WTC11 (cell line): Measurements from ENCODE around the gene DDB1. TPM values are rescaled to one million over a fixed set of nuclear protein-coding genes. Genes with fewer than 3 reads are reported as not detected.

Source experiments
- ATAC-seq: fragments of 200-7000 bp; cut with Tn5 transposase; 2 replicates; pipeline ENCODE4 v1.10.0; 2021; ENCODE audit warnings: mild to moderate bottlenecking, moderate library complexity
- CTCF ChIA-PET: fragments of 300-600 bp; sonication (Branson Sonifier 250); formaldehyde crosslinking; loops from one replicate; lab custom pipeline; 2021; ENCODE audit warnings: antibody characterized with exemption; lab: Charles Lee
- POLR2A ChIA-PET: fragments of 350-600 bp; sonication (Branson Sonifier 250); formaldehyde crosslinking; loops from one replicate; lab custom pipeline; 2021; ENCODE audit warnings: antibody characterized with exemption; lab: Charles Lee
- DNase-seq: peaks from one replicate; pipeline ENCODE4 v3.0.0; 2021; ENCODE audit warnings: low spot score
- H3K27ac Mint-ChIP-seq: 2 replicates; pipeline ENCODE4 v1.8.0; 2021; ENCODE audit warnings: mixed read lengths
- H3K27me3 Mint-ChIP-seq: 2 replicates; pipeline ENCODE4 v1.8.0; 2021; ENCODE audit warnings: low read depth, mild to moderate bottlenecking, moderate library complexity, mixed read lengths
- H3K36me3 Mint-ChIP-seq: 2 replicates; pipeline ENCODE4 v1.8.0; 2021; ENCODE audit warnings: mixed read lengths
- H3K4me1 Mint-ChIP-seq: 2 replicates; pipeline ENCODE4 v1.8.0; 2022; ENCODE audit warnings: mixed read lengths
- H3K4me3 Mint-ChIP-seq: 2 replicates; pipeline ENCODE4 v1.8.0; 2021; ENCODE audit warnings: mild to moderate bottlenecking, moderate library complexity, mixed read lengths
- H3K9me3 Mint-ChIP-seq: 2 replicates; pipeline ENCODE4 v1.8.0; 2021; ENCODE audit warnings: mixed read lengths
- ARID4B ChIP-seq: sonication (generic); formaldehyde crosslinking; IDR thresholded peaks from 2 replicates; pipeline ENCODE4 v1.8.0; 2023; ENCODE audit warnings: missing genetic modification reagents, mild to moderate bottlenecking, borderline replicate concordance
- ATF2 ChIP-seq: sonication (generic); formaldehyde crosslinking; IDR thresholded peaks from 2 replicates; pipeline ENCODE4 v1.8.1; 2022; ENCODE audit warnings: low read depth, missing genetic modification reagents, borderline replicate concordance
- CREM ChIP-seq: sonication (generic); formaldehyde crosslinking; IDR thresholded peaks from 2 replicates; pipeline ENCODE4 v1.8.1; 2022; ENCODE audit warnings: mild to moderate bottlenecking, missing genetic modification reagents, moderate library complexity
- ERG ChIP-seq: fragments of 250-450 bp; sonication (Bioruptor Pico); IDR thresholded peaks from 2 replicates; pipeline ENCODE4 v1.8.0; 2021; ENCODE audit warnings: mild to moderate bottlenecking
- ESRRA ChIP-seq: sonication (generic); formaldehyde crosslinking; IDR thresholded peaks from 2 replicates; pipeline ENCODE4 v1.8.1; 2022; ENCODE audit warnings: mild to moderate bottlenecking, missing genetic modification reagents, borderline replicate concordance
- HMGXB4 ChIP-seq: sonication (generic); formaldehyde crosslinking; IDR thresholded peaks from 2 replicates; pipeline ENCODE4 v1.8.1; 2023; ENCODE audit warnings: mild to moderate bottlenecking, moderate library complexity, missing genetic modification reagents
- MXD4 ChIP-seq: fragments of 250-450 bp; sonication (Bioruptor Pico); IDR thresholded peaks from 2 replicates; pipeline ENCODE4 v1.8.0; 2021; ENCODE audit warnings: mild to moderate bottlenecking, moderate library complexity, borderline replicate concordance
- MYBL2 ChIP-seq: sonication (generic); formaldehyde crosslinking; IDR thresholded peaks from 2 replicates; pipeline ENCODE4 v1.8.1; 2023; ENCODE audit warnings: mild to moderate bottlenecking, moderate library complexity, missing genetic modification reagents
- NFYB ChIP-seq: sonication (generic); formaldehyde crosslinking; conservative IDR thresholded peaks from 2 replicates; pipeline ENCODE4 v1.8.0; 2022; ENCODE audit warnings: low read depth, missing genetic modification reagents
- PREB ChIP-seq: sonication (generic); formaldehyde crosslinking; IDR thresholded peaks from 2 replicates; pipeline ENCODE4 v1.8.1; 2022; ENCODE audit warnings: mild to moderate bottlenecking, missing genetic modification reagents, moderate library complexity, borderline replicate concordance
- TCF7 ChIP-seq: sonication (generic); formaldehyde crosslinking; IDR thresholded peaks from 2 replicates; pipeline ENCODE4 v1.8.0; 2022; ENCODE audit warnings: mild to moderate bottlenecking, low read depth, missing genetic modification reagents, moderate library complexity
- TEAD1 ChIP-seq: sonication (generic); formaldehyde crosslinking; IDR thresholded peaks from 2 replicates; pipeline ENCODE4 v1.8.0; 2022; ENCODE audit warnings: mild to moderate bottlenecking, missing genetic modification reagents
- USF1 ChIP-seq: sonication (generic); formaldehyde crosslinking; IDR thresholded peaks from 2 replicates; pipeline ENCODE4 v1.8.0; 2022; ENCODE audit warnings: mild to moderate bottlenecking, missing genetic modification reagents
- ZNF281 ChIP-seq: sonication (generic); formaldehyde crosslinking; IDR thresholded peaks from 2 replicates; pipeline ENCODE4 v1.8.0; 2023; ENCODE audit warnings: mild to moderate bottlenecking, missing genetic modification reagents
- ZNF425 ChIP-seq: fragments of 250-450 bp; sonication (Bioruptor Pico); conservative IDR thresholded peaks from 2 replicates; pipeline ENCODE4 v1.9.0; 2021; ENCODE audit warnings: mild to moderate bottlenecking
- total RNA-seq: library from RNA; stranded (reverse); gene quantifications from 3 replicates; pipeline ENCODE4 v1.2.3, GENCODE V29; 2021

Gene DDB1
- total RNA-seq, 1 experiment from 2014 or later = 316 TPM

GRCh38 chr11:61264795-61265194, 68.1 kb downstream of the DDB1 start:
- ATAC-seq (no peak), DNase-seq (no peak)
- Mint-ChIP-seq H3K36me3 (peaks cover 6% of the 10 kb centered on the region; the same call in 1 of the 2 replicates), H3K27ac (no peak overlapping the region), H3K4me1 (no peaks in the 10 kb centered on the region), H3K9me3 (no peaks in the 10 kb centered on the region), H3K4me3 (no peak overlapping the region), H3K27me3 (no peaks in the 10 kb centered on the region)
- TF ChIP-seq MXD4 = no peak
- TF ChIP-seq ATF2 (CRISPR knock-in tag) = no peak
- TF ChIP-seq NFYB (CRISPR knock-in tag) = no peak
- TF ChIP-seq MYBL2 (CRISPR knock-in tag) = no peak
- TF ChIP-seq ZNF425 (CRISPR knock-in tag) = no peak
- ChIA-PET CTCF (interaction anchor here (0.8 to 1.2 kb wide), 2 partner anchors 11 to 121 kb away, joined by 3 to 4 read pairs; no protein-coding TSS in a partner anchor), POLR2A (no interaction called here)

- Mint-ChIP-seq H3K27me3 (no peaks in the 10 kb centered on the region), H3K4me3 (no peak overlapping the region), H3K9me3 (no peaks in the 10 kb centered on the region), H3K36me3 (peaks cover 6% of the 10 kb centered on the region; the same call in 1 of the 2 replicates), H3K27ac (no peak overlapping the region), H3K4me1 (no peaks in the 10 kb centered on the region)
- ChIA-PET CTCF (interaction anchor here (0.8 to 1.2 kb wide), 3 partner anchors 11 to 121 kb away, joined by 3 to 4 read pairs (median 3); no protein-coding TSS in a partner anchor), POLR2A (no interaction called here)
- DNase-seq = no peak
- TF ChIP-seq ZNF281 (CRISPR knock-in tag) (no peak), ARID4B (CRISPR knock-in tag) (no peak), TCF7 (CRISPR knock-in tag) (no peak), TEAD1 (no peak), CREM (CRISPR knock-in tag) (no peak), USF1 (CRISPR knock-in tag) (no peak), ERG (CRISPR knock-in tag) (no peak), PREB (CRISPR knock-in tag) (no peak), ESRRA (no peak), HMGXB4 (no peak)
- TF ChIP-seq, all 79 proteins: peak for 0
- ATAC-seq = no peak
Measured at GRCh38 chr11:61264371-61264770, 68.5 kb downstream of the DDB1 start.
